DND-41 (cell line): ENCODE measurements around the gene MLYCD.

Experiments used
- ATAC-seq: fragments of 200-7000 bp; cut with Tn5 transposase; 3 replicates; pipeline ENCODE4 v1.9.1; 2021; ENCODE audit warnings: low read depth; ENCODE audit not compliant: insufficient read depth
- DNase-seq: peaks from one replicate; pipeline ENCODE4 v3.0.0-alpha.2; 2020
- H2AFZ ChIP-seq: 2 replicates; pipeline ENCODE4 v1.6.0; 2012; ENCODE audit warnings: low read depth, low read length
- H3K27ac ChIP-seq: 2 replicates; pipeline ENCODE4 v1.5.1; 2012; ENCODE audit warnings: low read length, inconsistent platforms
- H3K27me3 ChIP-seq: fragments of 200-600 bp; sonication (generic); 2 replicates; pipeline ENCODE4 v1.6.0; 2012; ENCODE audit warnings: low read length, mild to moderate bottlenecking, inconsistent platforms; ENCODE audit not compliant: insufficient read depth, poor library complexity
- H3K36me3 ChIP-seq: 2 replicates; pipeline ENCODE4 v1.5.1; 2012; ENCODE audit warnings: low read length, inconsistent platforms; ENCODE audit not compliant: insufficient read depth
- H3K4me1 ChIP-seq: 2 replicates; pipeline ENCODE4 v1.5.1; 2012; ENCODE audit warnings: mild to moderate bottlenecking, low read length; ENCODE audit not compliant: insufficient read depth
- H3K4me2 ChIP-seq: 2 replicates; pipeline ENCODE4 v1.6.0; 2012; ENCODE audit warnings: mild to moderate bottlenecking, moderate library complexity, low read length, inconsistent platforms; ENCODE audit not compliant: insufficient read depth
- H3K4me3 ChIP-seq, 2 experiments: fragments of 200-600 bp in 1 of 2; shearing (Covaris generic) in 1 of 2; 2 replicates each; pipeline ENCODE4 v1.5.1; 2012 to 2016; ENCODE audit warnings: inconsistent platforms in 2 of 2, low read length in 2 of 2, mild to moderate bottlenecking in 2 of 2, low read depth in 1 of 2, moderate library complexity in 1 of 2
- H3K79me2 ChIP-seq: 2 replicates; pipeline ENCODE4 v1.6.0; 2012; ENCODE audit warnings: low read length, inconsistent platforms; ENCODE audit not compliant: insufficient read depth
- H3K9ac ChIP-seq: 2 replicates; pipeline ENCODE4 v1.6.0; 2012; ENCODE audit warnings: low read depth, mild to moderate bottlenecking, inconsistent platforms, low read length, moderate library complexity
- H3K9me3 ChIP-seq: 2 replicates; pipeline ENCODE4 v1.5.1; 2012; ENCODE audit warnings: low read length, moderate library complexity, mild to moderate bottlenecking, inconsistent platforms; ENCODE audit not compliant: insufficient read depth, severe bottlenecking
- H4K20me1 ChIP-seq: 2 replicates; pipeline ENCODE4 v1.6.0; 2012; ENCODE audit warnings: low read length; ENCODE audit not compliant: insufficient read depth
- EZH2 ChIP-seq: IDR thresholded peaks from 3 replicates; pipeline ENCODE4 v1.6.1; 2012; ENCODE audit warnings: borderline replicate concordance, low read depth, mild to moderate bottlenecking, moderate library complexity, low read length, inconsistent platforms; ENCODE audit not compliant: severe bottlenecking
- TF ChIP-seq, protein P1 (sequence below): IDR thresholded peaks from 2 replicates; pipeline ENCODE4 v1.5.1; 2012; ENCODE audit warnings: borderline replicate concordance, low read length, moderate library complexity, mild to moderate bottlenecking; ENCODE audit not compliant: poor library complexity, severe bottlenecking; ENCODE audit errors: extremely low read depth

MLYCD gene

GRCh38 chr16:83937922-83938885 is 39.3 kb downstream of the MLYCD start:
- no peaks in the 10 kb centered on the region for H3K4me1 ChIP-seq
- DNase-seq (no peak), ATAC-seq (no peak)
- H3K9ac ChIP-seq, result no peak overlapping the region
- no peak for TF ChIP-seq EZH2
- TF ChIP-seq, protein P1, sequence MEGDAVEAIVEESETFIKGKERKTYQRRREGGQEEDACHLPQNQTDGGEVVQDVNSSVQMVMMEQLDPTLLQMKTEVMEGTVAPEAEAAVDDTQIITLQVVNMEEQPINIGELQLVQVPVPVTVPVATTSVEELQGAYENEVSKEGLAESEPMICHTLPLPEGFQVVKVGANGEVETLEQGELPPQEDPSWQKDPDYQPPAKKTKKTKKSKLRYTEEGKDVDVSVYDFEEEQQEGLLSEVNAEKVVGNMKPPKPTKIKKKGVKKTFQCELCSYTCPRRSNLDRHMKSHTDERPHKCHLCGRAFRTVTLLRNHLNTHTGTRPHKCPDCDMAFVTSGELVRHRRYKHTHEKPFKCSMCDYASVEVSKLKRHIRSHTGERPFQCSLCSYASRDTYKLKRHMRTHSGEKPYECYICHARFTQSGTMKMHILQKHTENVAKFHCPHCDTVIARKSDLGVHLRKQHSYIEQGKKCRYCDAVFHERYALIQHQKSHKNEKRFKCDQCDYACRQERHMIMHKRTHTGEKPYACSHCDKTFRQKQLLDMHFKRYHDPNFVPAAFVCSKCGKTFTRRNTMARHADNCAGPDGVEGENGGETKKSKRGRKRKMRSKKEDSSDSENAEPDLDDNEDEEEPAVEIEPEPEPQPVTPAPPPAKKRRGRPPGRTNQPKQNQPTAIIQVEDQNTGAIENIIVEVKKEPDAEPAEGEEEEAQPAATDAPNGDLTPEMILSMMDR, result no peak
- H4K20me1 ChIP-seq, result no peaks in the 10 kb centered on the region
- H2AFZ ChIP-seq, result no peak overlapping the region
- no peak overlapping the region for H3K4me2 ChIP-seq
- H3K27me3 ChIP-seq, result no peaks in the 10 kb centered on the region
- no peaks in the 10 kb centered on the region for H3K9me3 ChIP-seq
- H3K36me3 ChIP-seq, result no peaks in the 10 kb centered on the region
- no peaks in the 10 kb centered on the region for H3K79me2 ChIP-seq
- H3K4me3 ChIP-seq, result no peak overlapping the region
- H3K27ac ChIP-seq, result no peak overlapping the region

DNA sequence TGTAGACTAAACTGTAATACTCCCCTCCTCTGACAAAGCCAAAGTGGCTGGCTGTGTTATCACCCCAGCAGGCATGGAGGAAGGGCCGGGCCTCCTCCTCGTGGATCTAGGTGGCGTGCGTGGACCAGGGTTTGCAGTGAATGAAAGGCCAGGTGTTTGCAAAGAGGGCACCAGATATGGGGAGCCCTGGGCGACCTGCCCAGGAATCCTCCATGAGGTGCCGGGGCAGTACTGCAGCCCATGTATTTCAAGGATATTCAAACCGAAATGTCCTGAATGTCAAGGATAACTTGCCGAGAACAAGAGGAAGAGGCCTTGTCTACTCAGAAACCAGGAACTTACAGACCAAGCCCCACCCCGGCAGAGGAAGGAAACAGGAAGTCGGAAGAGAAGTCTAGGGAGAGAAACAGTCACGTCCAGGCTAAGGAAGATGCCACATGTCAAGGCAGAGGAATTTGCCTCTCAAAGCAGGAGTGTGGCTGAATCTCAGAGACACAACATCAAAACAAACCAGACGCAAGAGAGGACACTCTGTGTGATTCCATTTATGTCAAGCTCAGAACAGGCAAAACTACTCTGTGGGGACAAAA is 40.4 kb downstream of the MLYCD start:
- H3K4me3 ChIP-seq, result no peak overlapping the region
- no peak overlapping the region for H2AFZ ChIP-seq
- no peaks in the 10 kb centered on the region for H3K9me3 ChIP-seq
- TF ChIP-seq, protein P1, result no peak
- no peak for TF ChIP-seq EZH2
- H3K4me2 ChIP-seq, result no peak overlapping the region
- no peaks in the 10 kb centered on the region for H4K20me1 ChIP-seq
- H3K27ac ChIP-seq, result no peak overlapping the region
- ATAC-seq, result no peak
- H3K4me1 ChIP-seq, result no peaks in the 10 kb centered on the region
- no peaks in the 10 kb centered on the region for H3K27me3 ChIP-seq
- H3K36me3 ChIP-seq, result no peaks in the 10 kb centered on the region
- H3K9ac ChIP-seq, result no peak overlapping the region
- H3K79me2 ChIP-seq, result no peaks in the 10 kb centered on the region
- no peak for DNase-seq

DNA sequence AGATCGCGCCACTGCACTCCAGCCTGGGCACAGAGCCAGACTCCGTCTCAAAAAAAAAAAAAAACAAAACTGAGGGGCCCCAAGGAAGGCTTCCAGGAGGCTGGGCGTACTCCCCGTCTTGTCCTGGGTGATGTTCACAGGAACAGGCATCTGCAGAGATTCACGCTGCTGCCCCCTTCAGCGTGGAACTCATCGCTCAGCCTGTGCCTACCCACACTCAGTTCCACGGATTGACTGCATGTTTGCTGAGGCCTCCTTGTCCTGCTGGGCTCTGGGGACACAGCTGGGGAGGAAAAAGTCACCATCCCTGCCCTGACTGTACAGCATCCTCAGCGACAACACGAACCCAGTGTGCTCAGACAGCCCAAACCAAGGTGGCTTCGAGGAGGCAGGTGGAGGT is 41.2 kb downstream of the MLYCD start:
- Histone ChIP-seq H3K27ac (no peak overlapping the region), H2AFZ (no peak overlapping the region), H3K9ac (no peak overlapping the region), H3K36me3 (no peaks in the 10 kb centered on the region), H3K4me2 (no peak overlapping the region), H3K4me1 (no peaks in the 10 kb centered on the region), H3K79me2 (no peaks in the 10 kb centered on the region), H3K4me3 (no peak overlapping the region), H3K9me3 (no peaks in the 10 kb centered on the region), H4K20me1 (no peaks in the 10 kb centered on the region), H3K27me3 (no peaks in the 10 kb centered on the region)
- ATAC-seq (no peak), DNase-seq (no peak)
- TF ChIP-seq EZH2, result no peak
- TF ChIP-seq, protein P1, result no peak
